NCI-H2171 (cell line): ENCODE results near the gene THEM4.
"Not testable (repeated sequence)": the region's sequence is repeated elsewhere in the genome, so short reads cannot be mapped to it uniquely, and the experiment has no call there.

Experiments
- DNase-seq: peaks from one replicate; lab custom pipeline; 2025; lab: John Stamatoyannopoulos, UW

THEM4 gene

DNA sequence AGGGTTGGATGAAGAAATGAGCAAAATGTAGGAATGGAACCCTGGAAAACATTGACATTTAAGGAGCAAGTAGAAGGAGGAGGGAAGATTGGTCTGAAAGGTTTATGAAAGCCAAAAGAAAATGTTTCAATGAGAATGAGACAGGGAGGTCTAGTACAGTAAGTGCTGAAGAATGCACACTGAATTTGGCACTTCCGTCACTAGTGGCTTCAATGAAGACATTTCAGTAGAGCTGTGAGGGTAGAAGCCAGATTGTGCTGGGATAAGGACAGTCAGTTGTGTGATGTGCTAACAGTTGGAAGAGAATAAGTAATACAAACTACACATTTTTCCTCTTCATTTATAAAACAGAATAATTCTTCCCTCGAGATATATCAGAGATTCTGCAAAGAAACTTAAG is 17.1 kb downstream of the THEM4 start:
- DNase-seq = no peak

DNA sequence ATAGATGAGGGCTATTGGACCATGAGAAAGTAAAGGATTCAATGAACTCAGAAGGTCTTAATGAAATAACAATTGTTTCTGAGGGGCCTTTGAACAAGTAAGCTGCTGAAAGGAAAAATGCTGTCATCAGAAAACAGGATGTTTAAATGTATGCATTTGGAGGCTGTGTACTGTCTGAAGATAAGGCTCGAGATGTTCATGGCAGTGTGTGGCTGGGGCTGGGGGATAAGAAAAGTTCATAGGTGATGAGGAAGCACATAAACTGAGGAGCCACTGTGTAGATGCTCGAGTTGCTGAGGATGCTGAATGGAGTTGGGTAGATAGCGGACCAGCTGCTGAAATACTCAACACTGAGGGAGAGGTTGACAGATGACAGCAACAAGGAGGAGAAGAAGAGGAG is 17.8 kb downstream of the THEM4 start:
- no peak for DNase-seq

DNA sequence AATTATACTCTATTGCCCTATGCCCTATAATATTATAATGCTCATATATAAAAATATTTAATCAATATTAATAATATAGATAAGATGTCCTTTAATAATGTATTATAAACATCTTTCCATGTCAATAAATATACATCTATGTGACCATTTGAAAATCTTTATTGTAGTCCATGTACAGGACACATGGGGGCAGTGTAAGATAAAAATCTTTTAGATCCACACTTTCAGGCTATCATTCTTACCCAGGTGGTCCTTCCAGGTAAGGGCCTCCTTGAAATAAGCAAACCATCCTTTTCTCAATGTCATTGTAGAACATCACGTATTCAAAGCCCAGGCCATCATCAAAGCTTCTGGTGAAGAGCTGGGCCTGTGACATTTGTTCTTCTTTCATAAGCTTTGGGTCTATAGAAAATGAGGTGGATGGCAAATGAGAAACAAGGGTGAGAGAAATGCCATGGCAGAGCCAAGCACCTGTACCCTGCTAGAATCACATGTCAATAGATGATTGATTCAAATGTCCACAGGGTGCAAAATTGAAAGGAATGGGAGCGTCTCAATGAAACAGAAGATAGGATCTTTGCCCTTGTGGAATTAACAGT is 20.2 kb downstream of the THEM4 start:
- DNase-seq = no peak

DNA sequence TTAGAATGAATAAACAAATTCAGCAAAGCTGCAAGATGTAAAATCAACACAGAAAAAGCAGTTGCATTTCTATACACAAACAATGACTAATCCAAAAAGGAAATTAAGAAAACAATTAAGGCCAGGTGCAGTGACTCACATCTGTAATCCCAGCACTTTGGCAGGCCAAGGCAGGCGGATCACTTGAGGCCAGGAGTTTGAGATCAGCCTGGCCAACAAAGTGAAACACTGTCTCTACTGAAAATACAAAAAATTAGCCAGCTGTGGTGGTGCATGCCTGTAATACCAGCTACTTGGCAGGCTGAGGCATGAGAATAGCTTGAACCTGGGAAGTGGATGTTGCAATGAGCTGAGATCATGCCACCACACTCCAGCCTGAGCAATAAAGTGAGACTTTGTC is 22.3 kb downstream of the THEM4 start:
- no peak for DNase-seq

DNA sequence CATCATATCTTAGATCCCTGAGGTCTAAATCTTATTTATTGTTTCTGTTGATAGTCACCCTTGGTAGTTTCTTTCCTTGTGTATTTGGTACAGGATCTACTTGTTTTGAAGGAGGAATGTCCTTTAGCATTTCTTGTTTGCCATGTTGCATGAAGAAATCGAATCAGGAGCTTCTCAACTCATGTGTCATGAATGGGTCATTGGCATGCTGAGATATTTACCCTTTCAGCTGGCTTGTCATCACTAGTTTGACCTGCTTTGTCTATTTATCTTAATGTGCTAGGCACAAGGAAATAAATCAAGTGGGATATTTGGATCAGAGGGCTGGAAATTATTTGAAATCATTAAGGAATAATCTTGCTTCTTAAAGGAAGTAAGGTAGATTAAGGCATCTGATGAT is 23.8 kb downstream of the THEM4 start:
- DNase-seq = no peak

DNA sequence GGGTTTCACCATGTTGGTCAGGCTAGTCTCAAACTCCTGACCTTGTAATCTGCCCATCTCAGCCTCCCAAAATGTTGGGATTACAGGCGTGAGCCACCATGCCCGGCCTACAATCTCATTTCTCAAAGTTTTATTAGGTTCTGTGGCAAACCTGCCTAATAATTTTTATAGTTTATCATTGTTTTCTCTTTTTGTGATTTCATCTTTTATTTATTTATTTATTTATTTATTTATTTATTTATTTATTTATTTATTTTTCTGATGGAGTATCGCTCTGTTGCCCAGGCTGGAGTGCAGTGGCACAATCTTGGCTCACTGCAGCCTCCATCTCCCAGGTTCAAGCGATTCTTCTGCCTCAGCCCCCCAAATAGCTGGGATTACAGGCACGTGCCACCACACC is 24.4 kb downstream of the THEM4 start:
- not testable (repeated sequence) for DNase-seq

DNA sequence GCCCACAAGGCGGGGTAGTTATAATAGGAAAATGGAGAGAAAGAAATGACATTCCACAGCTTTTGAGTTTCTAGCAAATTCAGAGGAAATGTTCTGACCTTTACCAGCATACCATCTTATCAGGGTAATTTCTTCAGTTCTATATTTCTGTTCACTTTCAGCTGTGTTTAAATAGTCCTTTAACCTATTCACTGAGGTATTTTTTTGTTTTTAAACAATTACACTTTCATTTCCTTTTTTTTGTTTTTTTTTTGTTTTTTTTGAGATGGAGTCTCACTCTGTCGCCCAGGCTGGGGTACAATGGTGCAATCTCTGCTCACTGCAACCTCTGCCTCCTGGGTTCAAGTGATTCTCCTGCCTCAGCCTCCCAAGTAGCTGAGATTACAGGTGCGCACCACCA is 24.9 kb downstream of the THEM4 start:
- not testable (repeated sequence) for DNase-seq

DNA sequence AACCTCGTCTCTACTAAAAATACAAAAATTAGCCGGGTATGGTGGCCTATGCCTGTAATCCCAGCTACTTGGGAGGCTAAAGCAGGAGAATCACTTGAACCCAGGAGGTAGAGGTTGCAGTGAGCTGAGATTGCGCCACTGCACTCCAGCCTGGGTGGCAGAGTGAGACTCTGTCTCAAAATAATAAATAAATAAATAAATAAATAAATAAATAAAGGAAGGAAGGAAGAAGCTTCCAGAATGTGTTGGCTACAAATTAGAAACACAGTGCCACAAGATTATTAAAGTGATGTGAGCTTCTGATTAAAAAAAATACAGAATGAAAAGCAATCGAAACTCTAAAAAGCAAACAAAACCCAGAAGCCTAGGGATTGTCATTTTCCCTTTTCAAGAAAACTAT is 25.4 kb downstream of the THEM4 start:
- DNase-seq = not testable (repeated sequence)

DNA sequence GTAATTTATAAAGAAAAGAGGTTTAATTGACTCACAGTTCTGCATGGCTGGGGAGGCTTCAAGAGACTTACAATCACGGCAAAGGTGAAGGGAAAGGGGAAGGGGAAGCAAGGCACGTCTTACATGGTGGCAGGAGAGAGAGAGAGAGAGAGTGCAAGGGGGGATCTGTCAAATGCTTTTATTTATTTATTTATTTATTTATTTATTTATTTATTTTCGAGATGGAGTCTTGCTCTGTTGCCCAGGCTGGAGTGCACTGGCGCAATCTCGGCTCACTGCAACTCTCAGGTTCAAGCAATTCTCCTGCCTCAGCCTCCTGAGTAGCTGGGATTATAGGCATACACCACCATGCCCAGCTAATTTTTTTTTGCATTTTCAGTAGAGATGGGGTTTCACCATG is 26.4 kb downstream of the THEM4 start:
- DNase-seq = not testable (repeated sequence)

DNA sequence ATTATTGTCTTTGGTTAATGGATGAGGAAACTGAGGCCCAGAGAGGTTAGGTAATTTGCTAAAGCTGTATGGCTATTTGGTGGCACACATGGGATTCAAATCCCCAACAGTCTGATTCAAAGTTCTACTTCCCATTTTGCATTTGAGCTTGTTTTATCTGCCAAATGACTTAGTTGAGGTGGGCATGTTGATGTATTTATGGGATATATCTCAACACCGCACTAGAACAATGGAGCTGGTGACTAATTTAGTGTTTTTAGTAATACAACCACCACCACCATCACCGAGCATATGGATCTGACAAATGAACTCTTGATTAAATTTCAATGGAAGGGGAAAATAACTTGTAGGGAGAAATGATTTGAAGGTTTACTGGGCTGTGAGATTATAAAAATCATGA is 26.8 kb downstream of the THEM4 start:
- DNase-seq = no peak

DNA sequence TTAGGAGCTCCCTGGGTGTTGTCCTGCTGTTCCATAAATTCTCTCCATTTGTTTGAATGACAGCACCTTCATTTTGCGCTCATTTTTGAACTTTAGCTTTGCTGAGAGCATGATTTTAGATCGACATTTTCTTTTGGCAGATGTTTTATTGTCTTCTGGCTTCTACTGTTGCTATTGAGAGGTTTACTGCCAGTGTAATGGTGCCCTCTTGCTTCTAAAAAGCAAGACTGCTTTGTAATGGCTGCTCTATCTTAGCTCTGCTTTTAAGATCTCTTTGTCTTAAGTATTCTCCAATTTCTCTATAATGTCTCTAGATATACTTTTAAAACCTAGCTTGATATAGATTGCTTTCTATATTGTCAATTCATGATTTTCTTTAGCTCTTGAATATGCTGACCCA is 27.8 kb downstream of the THEM4 start:
- DNase-seq = no peak

DNA sequence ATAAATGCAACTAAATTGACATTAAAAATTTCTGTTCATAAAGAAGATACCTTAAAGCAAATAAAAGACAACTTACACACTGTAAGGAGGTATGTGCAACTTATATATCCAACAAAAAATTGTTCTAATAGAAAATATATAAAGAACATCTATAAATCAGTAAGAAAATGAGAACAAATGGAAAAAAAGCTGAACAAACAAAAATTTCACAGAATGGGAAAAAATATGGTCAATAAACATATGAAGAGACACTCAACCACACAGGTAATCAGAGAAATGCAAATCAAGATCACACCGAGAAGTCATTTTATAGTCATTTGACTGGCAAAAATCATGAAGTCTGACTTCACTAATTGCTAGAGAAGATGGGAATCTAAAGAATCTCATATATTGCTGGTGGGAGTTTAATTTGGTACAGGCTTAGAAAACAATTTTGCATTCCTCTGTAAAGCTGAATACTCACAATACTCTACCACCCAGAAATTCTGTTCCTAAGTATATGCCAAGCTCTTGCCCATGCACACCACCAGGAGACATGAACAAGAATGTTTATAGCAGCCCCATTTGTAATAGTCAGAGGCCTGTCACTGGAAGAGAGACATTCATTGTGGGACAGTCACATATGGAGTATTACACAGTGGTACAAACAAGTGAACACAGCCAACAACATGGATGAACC is 33.8 kb downstream of the THEM4 start:
- no peak for DNase-seq

DNA sequence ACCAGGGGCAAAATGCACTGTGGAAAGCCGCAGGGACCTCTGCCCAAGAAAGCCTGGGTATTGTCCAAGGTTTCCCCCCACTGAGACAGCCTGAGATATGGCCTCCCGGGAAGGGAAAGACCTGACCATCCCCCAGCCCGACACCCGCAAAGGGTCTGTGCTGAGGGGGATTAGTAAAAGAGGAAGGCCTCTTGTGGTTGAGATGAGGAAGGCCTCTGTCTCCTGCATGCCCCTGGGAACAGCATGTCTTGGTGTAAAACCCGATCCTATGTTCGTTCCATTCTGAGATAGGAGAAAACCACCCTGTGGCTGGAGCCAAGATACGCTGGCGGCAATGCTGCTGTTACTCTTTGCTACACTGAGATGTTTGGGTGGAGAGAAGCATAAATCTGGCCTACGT is 36.5 kb downstream of the THEM4 start:
- not testable (repeated sequence) for DNase-seq

DNA sequence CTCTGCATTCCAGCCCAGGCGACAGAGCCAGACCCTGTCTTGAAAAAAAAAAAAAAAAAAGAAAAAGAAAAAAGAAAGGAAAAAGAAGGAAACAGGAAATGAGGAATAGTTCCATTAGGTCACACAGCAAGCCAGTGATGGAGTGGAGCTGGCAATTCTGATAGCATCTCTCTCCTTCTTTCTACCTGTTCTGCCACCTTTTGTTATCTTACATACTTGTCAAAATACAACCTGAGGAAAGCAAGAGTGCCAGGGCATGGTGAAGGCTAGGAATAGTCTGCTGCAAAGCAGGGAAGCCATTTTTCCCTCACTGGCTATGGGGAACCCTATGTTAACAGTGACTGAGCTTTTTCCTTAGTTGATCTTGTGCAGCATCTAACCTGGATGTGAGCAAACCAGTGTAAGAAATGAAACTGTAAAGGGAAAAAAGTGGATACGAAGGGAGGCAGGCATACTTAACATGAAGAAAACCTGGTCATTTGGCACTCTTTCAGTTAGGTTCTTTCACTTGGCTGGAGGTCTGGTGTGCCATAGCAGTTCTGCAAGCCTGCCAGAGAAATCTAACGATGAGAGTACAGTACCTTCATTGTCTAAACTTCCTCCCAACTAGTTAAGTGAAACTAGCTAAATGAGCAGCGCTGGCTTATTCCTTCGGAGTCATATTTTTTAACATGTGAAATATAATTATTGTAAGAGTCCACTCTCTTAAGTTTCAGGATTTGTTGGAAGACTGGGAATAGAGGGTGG is 37.9 kb downstream of the THEM4 start:
- DNase-seq = no peak

DNA sequence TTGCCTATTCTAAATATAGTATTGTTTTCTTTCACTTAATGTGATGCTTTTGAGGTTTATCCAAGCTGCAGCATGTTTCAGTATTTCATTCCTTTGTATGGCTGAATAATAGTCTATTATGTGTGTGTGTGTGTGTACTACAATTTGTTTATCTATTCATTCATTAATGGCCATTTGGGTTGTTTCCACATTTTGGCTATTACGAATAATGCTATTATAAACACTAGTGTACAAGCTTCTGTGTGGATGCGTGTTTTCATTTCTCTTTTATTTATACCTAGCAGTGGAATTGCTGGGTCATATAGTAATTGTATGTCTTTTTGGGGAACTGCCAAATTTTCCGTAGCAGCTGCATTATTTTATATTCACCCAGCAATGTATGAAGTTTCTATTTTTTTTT is 40.8 kb downstream of the THEM4 start:
- DNase-seq = no peak

DNA sequence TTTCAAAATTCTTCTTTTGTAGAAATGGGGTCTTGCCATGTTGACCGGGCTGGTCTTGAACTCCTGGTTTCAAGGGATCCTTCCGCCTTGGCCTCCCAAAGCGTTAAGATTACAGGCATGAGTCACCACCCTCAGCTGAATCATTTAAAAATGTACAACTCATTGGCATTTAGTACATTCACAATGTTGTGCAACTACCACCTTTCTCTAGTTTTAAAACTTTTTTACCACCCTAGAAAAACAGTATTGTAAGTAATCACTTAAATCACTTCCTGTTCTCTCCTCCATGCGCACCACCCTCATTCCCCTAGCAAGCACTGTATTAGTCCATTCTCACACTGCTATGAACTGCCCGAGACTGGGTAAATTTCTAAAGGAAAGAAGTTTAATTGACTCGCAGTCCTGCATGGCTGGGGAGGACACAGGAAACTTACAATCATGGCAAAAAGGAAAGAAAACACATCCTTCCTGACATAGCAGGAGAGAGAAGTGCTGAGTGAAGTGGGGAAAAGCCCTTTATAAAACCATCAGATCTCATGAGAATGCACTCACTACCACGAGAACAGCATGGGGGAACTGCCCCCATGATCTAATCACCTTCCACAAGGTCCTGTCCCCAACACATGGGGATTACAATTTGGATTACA is 41.4 kb downstream of the THEM4 start:
- DNase-seq = no peak

DNA sequence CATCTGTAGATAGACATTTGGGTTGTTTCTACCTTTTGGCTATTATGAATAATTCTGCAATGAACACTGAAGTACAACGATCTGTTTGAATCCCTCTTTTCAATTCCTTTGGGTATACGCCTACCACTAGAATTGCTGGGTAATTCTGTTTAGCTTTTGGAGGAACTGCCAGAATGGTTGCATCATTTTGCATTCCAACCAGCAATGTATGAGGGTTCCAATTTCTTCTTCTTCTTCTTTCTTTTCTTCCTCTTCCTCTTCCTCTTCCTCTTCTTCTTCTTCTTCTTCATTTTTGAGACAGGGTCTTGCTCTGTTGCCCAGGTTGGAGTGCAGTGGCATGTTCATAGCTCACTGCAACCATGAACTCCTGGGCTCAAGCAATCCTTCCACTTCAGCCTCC is 42.0 kb downstream of the THEM4 start:
- no peak for DNase-seq

DNA sequence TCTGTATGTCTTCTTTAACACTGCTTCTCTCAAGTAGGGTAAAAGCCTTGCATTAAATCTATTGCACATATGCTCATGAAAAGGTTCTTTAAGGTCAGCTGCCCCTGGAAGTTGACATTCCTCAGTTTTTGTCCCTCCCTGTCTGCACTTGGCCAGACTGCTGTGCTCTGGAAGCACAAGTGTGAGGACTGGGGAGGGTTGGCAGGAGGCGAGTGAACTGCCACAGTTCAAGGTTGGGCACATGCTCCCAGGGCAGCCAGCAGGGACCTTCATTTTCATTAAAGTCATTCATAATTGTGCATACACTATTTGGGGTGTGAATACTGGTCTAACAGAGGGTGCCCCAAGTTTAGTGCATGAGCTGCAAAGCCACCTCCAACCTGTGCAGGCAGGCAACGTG is 44.9 kb downstream of the THEM4 start:
- no peak for DNase-seq

DNA sequence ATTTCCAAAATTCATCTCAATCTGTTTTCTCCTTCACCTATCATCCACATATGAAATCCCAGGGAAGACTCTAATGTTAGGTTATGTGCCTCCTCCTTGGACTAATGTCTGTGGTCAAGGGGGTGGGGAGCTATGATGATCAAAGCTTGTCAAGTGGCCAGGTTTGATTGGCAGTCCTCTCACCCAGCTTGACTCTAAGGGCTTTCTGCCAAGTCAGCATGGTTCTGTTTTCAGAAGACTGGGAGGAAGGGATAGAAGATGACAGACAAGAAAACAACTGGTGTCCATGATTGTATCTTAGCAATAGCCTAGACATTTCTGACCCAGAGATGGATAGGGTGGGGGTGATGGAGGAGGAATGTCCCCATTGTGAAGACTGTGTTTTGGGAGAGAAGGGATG is 46.7 kb downstream of the THEM4 start:
- DNase-seq = no peak

DNA sequence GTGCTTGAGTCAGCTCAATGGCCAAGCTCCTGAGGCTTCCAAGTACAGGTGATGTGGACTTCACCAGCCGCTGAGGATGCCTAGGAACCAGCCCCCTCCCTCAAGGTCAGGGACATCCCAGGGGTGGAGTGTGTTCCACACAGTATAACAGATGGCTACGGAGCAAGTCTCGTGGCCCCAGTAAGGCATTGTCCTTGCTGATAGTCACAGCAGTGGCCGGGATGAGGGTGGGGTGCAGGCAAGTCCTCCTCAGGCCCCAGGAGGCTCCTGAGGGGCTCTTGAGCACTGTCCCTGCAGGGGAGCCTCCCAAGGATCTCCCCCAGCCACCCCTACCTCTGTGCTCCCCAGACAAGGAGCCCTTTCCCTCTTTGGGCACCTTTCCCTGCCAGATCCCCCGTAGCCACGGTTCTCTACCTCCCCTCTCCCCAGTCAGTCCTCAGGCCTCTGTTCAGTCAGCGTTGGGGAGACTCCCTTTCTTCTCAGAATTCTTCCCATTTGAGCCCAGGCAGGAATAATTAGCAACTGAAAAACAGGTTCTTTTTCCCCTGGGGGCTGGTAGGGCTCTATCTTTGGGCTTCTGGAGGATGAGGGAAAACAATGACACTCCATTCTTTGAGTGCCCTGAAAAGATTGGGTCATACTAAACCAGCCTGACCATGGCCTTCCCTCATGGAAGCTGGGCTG is 48.7 kb downstream of the THEM4 start:
- DNase-seq = no peak

DNA sequence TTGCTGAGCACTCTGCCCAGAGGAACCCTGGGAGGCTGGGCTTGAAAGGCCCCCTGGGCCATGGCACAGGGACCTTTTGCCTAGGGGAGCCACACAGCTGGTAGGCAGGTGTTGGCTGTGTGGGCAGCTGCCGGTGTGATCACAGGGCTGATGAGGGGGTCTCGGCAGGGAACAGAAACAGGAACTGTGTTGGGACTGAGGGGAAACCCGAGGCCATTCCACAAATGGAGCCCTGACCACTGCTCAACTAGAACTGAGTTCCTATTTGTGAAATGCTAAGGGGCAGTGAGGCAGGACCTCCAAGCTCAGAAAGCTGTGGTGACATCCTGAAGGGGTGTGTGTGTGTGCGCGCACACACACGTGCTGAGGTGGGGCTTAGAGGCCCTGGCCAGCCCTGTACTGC is 49.4 kb downstream of the THEM4 start:
- DNase-seq = no peak

DNA sequence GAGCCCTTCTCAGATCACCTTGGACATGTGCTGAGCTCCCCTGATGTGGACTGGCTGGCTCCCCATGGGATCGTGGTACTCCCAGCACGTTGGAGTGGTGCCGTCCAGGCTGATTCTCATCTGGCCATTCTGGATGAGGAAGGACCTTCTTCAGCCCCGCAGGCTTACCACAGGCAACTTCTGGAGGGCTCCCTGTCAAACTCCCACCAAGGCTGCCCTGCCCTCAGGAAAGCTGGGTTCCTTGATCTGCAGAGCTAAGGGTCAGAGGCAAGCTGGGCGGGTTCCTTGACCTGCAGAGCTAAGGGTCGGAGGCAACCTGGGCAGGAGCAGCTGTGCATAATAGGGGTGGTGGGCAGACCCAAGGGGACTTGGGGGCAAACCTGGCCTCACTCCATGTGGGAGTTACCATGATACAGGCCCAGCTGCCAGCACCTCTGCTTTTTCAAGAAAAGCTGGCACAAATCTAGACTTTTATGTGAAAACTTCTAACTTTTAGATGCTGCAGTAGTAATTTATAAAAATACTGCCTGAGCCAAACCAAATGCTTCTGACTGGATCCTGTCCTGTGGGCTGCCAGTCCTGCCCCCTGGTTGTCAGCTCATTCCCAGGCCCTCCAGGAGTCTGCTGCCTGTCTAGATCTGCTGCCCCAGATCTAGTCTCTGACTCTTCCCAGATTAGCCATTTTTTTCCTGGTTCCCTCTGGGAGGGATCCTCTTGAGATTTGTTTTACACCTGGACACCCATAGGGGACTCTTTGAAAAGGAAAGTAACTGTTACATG is 50.2 kb downstream of the THEM4 start:
- no peak for DNase-seq
